H9 (cell line): Measurements from ENCODE around the gene ARPC4. TPM values are rescaled to one million over a fixed set of nuclear protein-coding genes. Genes with fewer than 3 reads are reported as not detected.

Experiments used
- DNase-seq: peaks from one replicate; pipeline ENCODE4 v3.0.0-alpha.2; 2017
- H2AFZ ChIP-seq: one replicate; pipeline ENCODE4 v1.6.1; 2013; ENCODE audit warnings: mild to moderate bottlenecking, low read length, control low read depth, moderate library complexity
- H2AK5ac ChIP-seq: 2 replicates; pipeline ENCODE4 v1.6.1; 2013; ENCODE audit warnings: low read length, control low read depth, mixed read lengths; ENCODE audit not compliant: insufficient read length
- H2BK120ac ChIP-seq: one replicate; pipeline ENCODE4 v1.6.1; 2013; ENCODE audit warnings: low read depth, mild to moderate bottlenecking, low read length, control low read depth, inconsistent platforms; ENCODE audit not compliant: poor library complexity, severe bottlenecking
- H2BK12ac ChIP-seq: 2 replicates; pipeline ENCODE4 v1.6.1; 2013; ENCODE audit warnings: low read length, control low read depth, mixed read lengths, low read depth; ENCODE audit not compliant: insufficient read length
- H2BK15ac ChIP-seq: 2 replicates; pipeline ENCODE4 v1.6.1; 2013; ENCODE audit warnings: low read depth, low read length, control low read depth
- H2BK20ac ChIP-seq: one replicate; pipeline ENCODE4 v1.6.1; 2013; ENCODE audit warnings: low read depth, mild to moderate bottlenecking, low read length, control low read depth, inconsistent platforms; ENCODE audit not compliant: poor library complexity, severe bottlenecking
- H2BK5ac ChIP-seq: 2 replicates; pipeline ENCODE4 v1.6.1; 2013; ENCODE audit warnings: low read length, control low read depth, mixed read lengths; ENCODE audit not compliant: insufficient read length
- H3K14ac ChIP-seq: 2 replicates; pipeline ENCODE4 v1.6.1; 2013; ENCODE audit warnings: low read length, control low read depth; ENCODE audit not compliant: insufficient read depth
- H3K18ac ChIP-seq: 2 replicates; pipeline ENCODE4 v1.6.1; 2013; ENCODE audit warnings: low read depth, mild to moderate bottlenecking, mixed read lengths, low read length, control low read depth; ENCODE audit not compliant: insufficient read length
- H3K23ac ChIP-seq: 2 replicates; pipeline ENCODE4 v1.6.1; 2013; ENCODE audit warnings: low read length, control low read depth, mixed read lengths, low read depth; ENCODE audit not compliant: insufficient read length
- H3K23me2 ChIP-seq: 2 replicates; pipeline ENCODE4 v1.6.1; 2013; ENCODE audit warnings: low read depth, mild to moderate bottlenecking, mixed read lengths, low read length, control low read depth; ENCODE audit not compliant: insufficient read length, poor library complexity, severe bottlenecking
- H3K27ac ChIP-seq: 2 replicates; pipeline ENCODE4 v1.5.1; 2013; ENCODE audit warnings: low read length, control low read depth, mixed read lengths, low read depth; ENCODE audit not compliant: insufficient read length
- H3K27me3 ChIP-seq: 2 replicates; pipeline ENCODE4 v1.6.1; 2013; ENCODE audit warnings: low read length, control low read depth, inconsistent platforms; ENCODE audit not compliant: insufficient read depth
- H3K4ac ChIP-seq: 2 replicates; pipeline ENCODE4 v1.6.1; 2013; ENCODE audit warnings: low read depth, mild to moderate bottlenecking, control low read depth, inconsistent platforms, low read length, moderate library complexity
- H3K4me1 ChIP-seq: 2 replicates; pipeline ENCODE4 v1.6.1; 2013; ENCODE audit warnings: low read length, control low read depth, inconsistent platforms; ENCODE audit not compliant: insufficient read depth
- H3K4me2 ChIP-seq: 2 replicates; pipeline ENCODE4 v1.6.1; 2013; ENCODE audit warnings: low read length, control low read depth, mixed read lengths; ENCODE audit not compliant: insufficient read length, insufficient read depth
- H3K56ac ChIP-seq: 2 replicates; pipeline ENCODE4 v1.6.1; 2013; ENCODE audit warnings: low read depth, mild to moderate bottlenecking, mixed read lengths, low read length, control low read depth; ENCODE audit not compliant: insufficient read length
- H3K79me1 ChIP-seq: 2 replicates; pipeline ENCODE4 v1.6.1; 2013; ENCODE audit warnings: low read depth, mild to moderate bottlenecking, moderate library complexity, low read length, control low read depth, inconsistent platforms; ENCODE audit not compliant: insufficient read depth, poor library complexity, severe bottlenecking
- H3K79me2 ChIP-seq: 2 replicates; pipeline ENCODE4 v1.6.1; 2013; ENCODE audit warnings: low read length, control low read depth, inconsistent platforms; ENCODE audit not compliant: insufficient read depth
- H3K9ac ChIP-seq: 2 replicates; pipeline ENCODE4 v1.6.1; 2013; ENCODE audit warnings: low read length, control low read depth, mixed read lengths; ENCODE audit not compliant: insufficient read length; ENCODE audit errors: extremely low read depth
- H3K9me3 ChIP-seq: one replicate; pipeline ENCODE4 v1.6.1; 2013; ENCODE audit warnings: low read depth, low read length, inconsistent platforms; ENCODE audit not compliant: control insufficient read depth
- H3T11ph ChIP-seq: one replicate; pipeline ENCODE4 v1.6.1; 2013; ENCODE audit warnings: mild to moderate bottlenecking, low read length, control low read depth, inconsistent platforms
- H4K20me1 ChIP-seq: one replicate; pipeline ENCODE4 v1.6.1; 2013; ENCODE audit not compliant: control insufficient read depth, insufficient read length, insufficient read depth
- H4K5ac ChIP-seq: 2 replicates; pipeline ENCODE4 v1.6.1; 2013; ENCODE audit warnings: low read depth, mild to moderate bottlenecking, mixed read lengths, low read length, control low read depth; ENCODE audit not compliant: insufficient read length
- H4K8ac ChIP-seq: replicated peaks from 2 replicates; pipeline ENCODE4 v1.6.1; 2013; ENCODE audit warnings: low read length, control low read depth, mixed read lengths, low read depth; ENCODE audit not compliant: insufficient read length
- H4K91ac ChIP-seq: 2 replicates; pipeline ENCODE4 v1.6.1; 2013; ENCODE audit warnings: low read depth, mild to moderate bottlenecking, moderate library complexity, mixed read lengths, low read length, control low read depth; ENCODE audit not compliant: insufficient read length
- H3K27ac Mint-ChIP-seq, 3 experiments: 2 replicates in 2 of 3; 3 replicates in 1 of 3; pipeline ENCODE4 v1.8.0; 2020 to 2021; ENCODE audit warnings: mixed read lengths in 3 of 3, mild to moderate bottlenecking in 1 of 3, moderate library complexity in 1 of 3
- H3K27me3 Mint-ChIP-seq: 2 replicates; pipeline ENCODE4 v1.8.0; 2021; ENCODE audit warnings: low read depth, mild to moderate bottlenecking, moderate library complexity, mixed read lengths
- H3K36me3 Mint-ChIP-seq, 3 experiments: 2 replicates in 2 of 3; 3 replicates in 1 of 3; pipeline ENCODE4 v1.8.0; 2020 to 2021; ENCODE audit warnings: low read depth in 3 of 3, mixed read lengths in 3 of 3; ENCODE audit not compliant: insufficient read depth in 1 of 3
- H3K4me1 Mint-ChIP-seq, 2 experiments: 2 replicates each; pipeline ENCODE4 v1.8.0; 2020; ENCODE audit warnings: mixed read lengths in 2 of 2
- H3K4me3 Mint-ChIP-seq, 2 experiments: 2 replicates in 1 of 2; 3 replicates in 1 of 2; pipeline ENCODE4 v1.8.0; 2020 to 2021; ENCODE audit warnings: mild to moderate bottlenecking in 2 of 2, mixed read lengths in 2 of 2, moderate library complexity in 1 of 2
- H3K9me3 Mint-ChIP-seq, 2 experiments: 2 replicates in 1 of 2; 3 replicates in 1 of 2; pipeline ENCODE4 v1.8.0; 2020; ENCODE audit warnings: mild to moderate bottlenecking in 2 of 2, mixed read lengths in 2 of 2, moderate library complexity in 1 of 2
- WGBS: extraction: QIAGEN DNeasy Blood & Tissue Kit; methylation state at CpG from one replicate; pipeline ENCODE4 v1.1.7; 2013; ENCODE audit warnings: missing lambda C conversion rate, low lambda C conversion rate, mixed read lengths; ENCODE audit not compliant: insufficient read length; ENCODE audit errors: extremely low coverage; 5-methylcytosine and 5-hydroxymethylcytosine counted together
- total RNA-seq: library from RNA; stranded (reverse); gene quantifications from 2 replicates; pipeline ENCODE4 v1.2.1, GENCODE V29; 2021
- TF ChIP-seq, protein P1 (sequence below): fragments of 200-600 bp; sonication (generic); conservative IDR thresholded peaks from 3 replicates; pipeline ENCODE4 v1.8.0; 2021; ENCODE audit warnings: antibody characterized with exemption, mild to moderate bottlenecking

Gene ARPC4
- total RNA-seq, 1 experiment from 2014 or later, result 161 TPM

DNA sequence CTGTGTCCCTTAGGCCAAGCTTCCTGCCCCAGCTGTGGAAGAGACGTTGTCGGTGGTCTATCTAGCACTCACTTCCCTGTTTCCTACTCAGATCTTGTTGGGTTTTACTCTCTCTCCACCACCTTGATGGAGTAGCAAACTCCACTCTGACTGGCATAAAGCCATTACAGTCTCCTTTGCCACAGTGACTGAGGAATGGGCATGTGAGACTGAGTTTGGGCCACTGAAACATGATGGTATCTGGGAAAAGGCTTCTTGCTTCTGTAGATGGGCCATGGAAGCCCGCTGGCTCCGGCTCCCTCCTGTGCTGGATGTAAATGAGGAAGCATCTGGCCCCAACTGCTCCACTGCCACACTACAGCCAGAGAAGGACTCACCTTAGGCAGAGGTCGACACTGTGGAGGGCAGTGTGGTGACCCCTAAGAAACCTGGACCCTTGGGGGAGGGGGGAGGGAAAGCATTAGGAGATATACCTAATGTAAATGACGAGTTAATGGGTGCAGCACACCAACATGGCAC is 13.7 kb upstream of the ARPC4 start:
- TF ChIP-seq, protein P1, sequence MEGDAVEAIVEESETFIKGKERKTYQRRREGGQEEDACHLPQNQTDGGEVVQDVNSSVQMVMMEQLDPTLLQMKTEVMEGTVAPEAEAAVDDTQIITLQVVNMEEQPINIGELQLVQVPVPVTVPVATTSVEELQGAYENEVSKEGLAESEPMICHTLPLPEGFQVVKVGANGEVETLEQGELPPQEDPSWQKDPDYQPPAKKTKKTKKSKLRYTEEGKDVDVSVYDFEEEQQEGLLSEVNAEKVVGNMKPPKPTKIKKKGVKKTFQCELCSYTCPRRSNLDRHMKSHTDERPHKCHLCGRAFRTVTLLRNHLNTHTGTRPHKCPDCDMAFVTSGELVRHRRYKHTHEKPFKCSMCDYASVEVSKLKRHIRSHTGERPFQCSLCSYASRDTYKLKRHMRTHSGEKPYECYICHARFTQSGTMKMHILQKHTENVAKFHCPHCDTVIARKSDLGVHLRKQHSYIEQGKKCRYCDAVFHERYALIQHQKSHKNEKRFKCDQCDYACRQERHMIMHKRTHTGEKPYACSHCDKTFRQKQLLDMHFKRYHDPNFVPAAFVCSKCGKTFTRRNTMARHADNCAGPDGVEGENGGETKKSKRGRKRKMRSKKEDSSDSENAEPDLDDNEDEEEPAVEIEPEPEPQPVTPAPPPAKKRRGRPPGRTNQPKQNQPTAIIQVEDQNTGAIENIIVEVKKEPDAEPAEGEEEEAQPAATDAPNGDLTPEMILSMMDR, result no peak
- peaks cover 9% of the 10 kb centered on the region for H3K27me3 Mint-ChIP-seq

More for the DNA sequence above, 13.7 kb upstream of the ARPC4 start:
- Mint-ChIP-seq H3K4me3 (no peak overlapping the region), H3K4me1 (peaks cover 7 to 8% of the 10 kb centered on the region in 2 experiments; a peak in 3 of 4 replicates), H3K36me3 (peaks cover 10 to 39% (median 32%) of the 10 kb centered on the region in 3 experiments; a peak in 6 of 7 replicates), H3K27ac (no peak overlapping the region), H3K9me3 (no peaks in the 10 kb centered on the region)
- no peaks in the 10 kb centered on the region for H3K79me1 ChIP-seq
- H3K56ac ChIP-seq, result no peak overlapping the region
- no peak overlapping the region for H2AK5ac ChIP-seq
- H4K20me1 ChIP-seq, result no peaks in the 10 kb centered on the region
- no peaks in the 10 kb centered on the region for H3K4me1 ChIP-seq
- H3K9me3 ChIP-seq, result no peaks in the 10 kb centered on the region
- H2BK15ac ChIP-seq, result no peak overlapping the region
- no CpG with 5 or more reads among the region's 6 CpGs for WGBS
- H2BK12ac ChIP-seq, result no peak overlapping the region
- no peak overlapping the region for H2AFZ ChIP-seq
- H4K5ac ChIP-seq, result no peak overlapping the region
- no peaks in the 10 kb centered on the region for H3K79me2 ChIP-seq
- H3K4me2 ChIP-seq, result no peak overlapping the region
- no peak overlapping the region for H4K91ac ChIP-seq
- DNase-seq, result no peak
- no peak overlapping the region for H3K23ac ChIP-seq
- no peak overlapping the region for H2BK20ac ChIP-seq
- H3K27ac ChIP-seq, result no peak overlapping the region
- no peak overlapping the region for H3K4ac ChIP-seq
- H2BK120ac ChIP-seq, result no peak overlapping the region
- H3K14ac ChIP-seq, result no peak overlapping the region
- H3K23me2 ChIP-seq, result no peaks in the 10 kb centered on the region
- no peak overlapping the region for H3K9ac ChIP-seq
- no peak overlapping the region for H3T11ph ChIP-seq
- no peak overlapping the region for H3K18ac ChIP-seq
- no peak overlapping the region for H2BK5ac ChIP-seq
- H4K8ac ChIP-seq, result no peak overlapping the region
- H3K27me3 ChIP-seq, result no peaks in the 10 kb centered on the region; the same call in 1 of the 2 replicates
